ENCODE results near the gene LMAN2L.

LMAN2L gene

GRCh38 chr2:96739633-96740428, at the start of gene LMAN2L:
TSS of gene LMAN2L (minus strand) at chr2:96740064. CDS start at chr2:96740040, 24 bp downstream.
- peak within 1 kb of the TSS; percentile 34 for H3K27ac ChIP-seq (ENCODE audit: low read depth, low read length, poor library complexity, severe bottlenecking)
- no peaks in the 10 kb centered on the region for H3F3A ChIP-seq (ENCODE audit: insufficient read depth, low read length)
- peaks cover 29% of the 10 kb centered on the region; the same call in 1 of the 2 replicates for H3K36me3 ChIP-seq (ENCODE audit: insufficient read depth, low read length)
- peak within 1 kb of the TSS; percentile 68 for H3K9ac ChIP-seq (ENCODE audit: low read length)
- peak within 1 kb of the TSS; percentile 24; the same call in 1 of the 2 replicates for H2AFZ ChIP-seq (ENCODE audit: low read length)
- no peaks in the 10 kb centered on the region for H3K27me3 ChIP-seq (ENCODE audit: insufficient read depth, low read length)
- peaks cover 5% of the 10 kb centered on the region; the same call in 1 of the 2 replicates for H3K79me2 ChIP-seq (ENCODE audit: insufficient read depth, low read length)
- no peaks in the 10 kb centered on the region for H3K9me2 ChIP-seq (ENCODE audit: low read depth, low read length)
- TF ChIP-seq EZH2 (IDR thresholded peaks at IDR 0.05; ENCODE audit: borderline replicate concordance, low read length) (no peak), CTCF (IDR thresholded peaks at IDR 0.05; ENCODE audit: low read length) (no peak)
- H3K9me3 ChIP-seq (ENCODE audit: low read length) = no peaks in the 10 kb centered on the region
- peak within 1 kb of the TSS; percentile 95 for H3K4me2 ChIP-seq (ENCODE audit: low read length)
- H3K4me3 ChIP-seq (ENCODE audit: low read depth, low read length, poor library complexity, severe bottlenecking) = peak within 1 kb of the TSS; percentile 73
- H3K4me1 ChIP-seq (ENCODE audit: insufficient read depth, low read length, severe bottlenecking) = peaks cover 26% of the 10 kb centered on the region
- H4K20me1 ChIP-seq (ENCODE audit: insufficient read depth, low read length) = no peaks in the 10 kb centered on the region

GRCh38 chr2:96789245-96789617, 49.4 kb upstream of the LMAN2L start:
- H3K4me3 ChIP-seq (ENCODE audit: low read depth, low read length, poor library complexity, severe bottlenecking) = no peak overlapping the region
- no peaks in the 10 kb centered on the region for H4K20me1 ChIP-seq (ENCODE audit: insufficient read depth, low read length)
- no peaks in the 10 kb centered on the region for H3K79me2 ChIP-seq (ENCODE audit: insufficient read depth, low read length)
- H3K36me3 ChIP-seq (ENCODE audit: insufficient read depth, low read length) = no peaks in the 10 kb centered on the region
- no peaks in the 10 kb centered on the region for H3K4me1 ChIP-seq (ENCODE audit: insufficient read depth, low read length, severe bottlenecking)
- no peak overlapping the region for H2AFZ ChIP-seq (ENCODE audit: low read length)
- H3K9me3 ChIP-seq (ENCODE audit: low read length) = no peaks in the 10 kb centered on the region
- no peaks in the 10 kb centered on the region for H3F3A ChIP-seq (ENCODE audit: insufficient read depth, low read length)
- H3K9me2 ChIP-seq (ENCODE audit: low read depth, low read length) = no peaks in the 10 kb centered on the region
- no peaks in the 10 kb centered on the region for H3K27me3 ChIP-seq (ENCODE audit: insufficient read depth, low read length)
- no peak for TF ChIP-seq CTCF (IDR thresholded peaks at IDR 0.05; ENCODE audit: low read length)
- TF ChIP-seq EZH2 (IDR thresholded peaks at IDR 0.05; ENCODE audit: borderline replicate concordance, low read length) = no peak
- no peak overlapping the region for H3K27ac ChIP-seq (ENCODE audit: low read depth, low read length, poor library complexity, severe bottlenecking)
- no peak overlapping the region for H3K9ac ChIP-seq (ENCODE audit: low read length)
- no peak overlapping the region for H3K4me2 ChIP-seq (ENCODE audit: low read length)

- H3K4me3 ChIP-seq (ENCODE audit: low read depth, low read length, poor library complexity, severe bottlenecking) = no peak overlapping the region
- no peaks in the 10 kb centered on the region for H3K4me1 ChIP-seq (ENCODE audit: insufficient read depth, low read length, severe bottlenecking)
- H3K27ac ChIP-seq (ENCODE audit: low read depth, low read length, poor library complexity, severe bottlenecking) = no peak overlapping the region
- no peak overlapping the region for H3K4me2 ChIP-seq (ENCODE audit: low read length)
- H3K9me3 ChIP-seq (ENCODE audit: low read length) = no peaks in the 10 kb centered on the region
- H3F3A ChIP-seq (ENCODE audit: insufficient read depth, low read length) = no peaks in the 10 kb centered on the region
- no peak overlapping the region for H2AFZ ChIP-seq (ENCODE audit: low read length)
- H3K79me2 ChIP-seq (ENCODE audit: insufficient read depth, low read length) = no peaks in the 10 kb centered on the region
- H4K20me1 ChIP-seq (ENCODE audit: insufficient read depth, low read length) = no peaks in the 10 kb centered on the region
- no peaks in the 10 kb centered on the region for H3K36me3 ChIP-seq (ENCODE audit: insufficient read depth, low read length)
- H3K9me2 ChIP-seq (ENCODE audit: low read depth, low read length) = no peaks in the 10 kb centered on the region
- TF ChIP-seq EZH2 (IDR thresholded peaks at IDR 0.05; ENCODE audit: borderline replicate concordance, low read length) (no peak), CTCF (IDR thresholded peaks at IDR 0.05; ENCODE audit: low read length) (no peak)
- no peaks in the 10 kb centered on the region for H3K27me3 ChIP-seq (ENCODE audit: insufficient read depth, low read length)
- H3K9ac ChIP-seq (ENCODE audit: low read length) = no peak overlapping the region
Measured at GRCh38 chr2:96788442-96789244, 48.8 kb upstream of the LMAN2L start.
